ENCODE measurements around the gene PGBD2. TPM values are rescaled to one million over a fixed set of nuclear protein-coding genes. Genes with fewer than 3 reads are reported as not detected.
A peak's percentile ranks its signal among the peaks of the same experiment; 100 is the strongest.

PGBD2 gene
- total and polyA plus RNA-seq, 10 of the 15 experiments (the other 5 are each of a cell fraction or from before 2014, with no cell fraction given) = 4.0 to 10.3 (median 4.5) TPM

DNA sequence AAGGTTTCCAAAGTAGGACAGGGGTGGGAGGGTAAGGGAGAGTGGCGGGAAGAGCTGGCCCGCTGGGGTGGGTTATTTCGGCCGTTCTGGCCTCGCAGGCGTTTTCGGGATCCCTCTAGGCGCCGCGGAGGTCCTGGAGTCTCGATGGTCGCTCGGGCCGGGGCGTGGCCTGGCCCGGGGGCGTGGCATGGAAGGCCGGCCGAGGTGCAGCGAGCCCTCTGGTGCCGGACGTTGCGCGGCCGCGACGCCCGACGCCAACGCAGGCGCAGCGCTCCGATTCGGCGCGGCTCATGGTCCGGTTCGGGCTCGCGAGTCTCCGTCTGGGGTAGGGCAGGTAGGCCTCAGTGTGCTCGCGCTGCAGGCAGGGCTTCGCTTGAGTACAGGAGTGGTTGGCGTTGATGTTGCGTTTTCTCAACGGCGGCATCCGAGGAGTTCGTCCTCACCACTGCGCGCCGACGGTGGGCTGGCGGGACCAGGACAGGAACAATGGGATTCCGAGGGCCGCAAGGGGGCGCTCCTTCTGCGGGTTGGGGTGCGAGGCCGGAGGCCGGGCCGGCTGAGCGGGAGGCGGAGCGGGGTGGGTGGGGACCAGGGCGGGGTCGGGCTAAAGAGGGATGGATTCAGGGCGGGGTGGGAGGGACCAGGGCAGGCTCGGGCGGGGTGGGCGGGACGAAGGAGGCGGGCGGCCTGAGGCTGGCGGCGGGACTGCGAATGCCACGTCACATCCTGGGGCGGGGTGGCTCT, at the start of gene PGBD2 (continued):
- TF ChIP-seq, protein P1, sequence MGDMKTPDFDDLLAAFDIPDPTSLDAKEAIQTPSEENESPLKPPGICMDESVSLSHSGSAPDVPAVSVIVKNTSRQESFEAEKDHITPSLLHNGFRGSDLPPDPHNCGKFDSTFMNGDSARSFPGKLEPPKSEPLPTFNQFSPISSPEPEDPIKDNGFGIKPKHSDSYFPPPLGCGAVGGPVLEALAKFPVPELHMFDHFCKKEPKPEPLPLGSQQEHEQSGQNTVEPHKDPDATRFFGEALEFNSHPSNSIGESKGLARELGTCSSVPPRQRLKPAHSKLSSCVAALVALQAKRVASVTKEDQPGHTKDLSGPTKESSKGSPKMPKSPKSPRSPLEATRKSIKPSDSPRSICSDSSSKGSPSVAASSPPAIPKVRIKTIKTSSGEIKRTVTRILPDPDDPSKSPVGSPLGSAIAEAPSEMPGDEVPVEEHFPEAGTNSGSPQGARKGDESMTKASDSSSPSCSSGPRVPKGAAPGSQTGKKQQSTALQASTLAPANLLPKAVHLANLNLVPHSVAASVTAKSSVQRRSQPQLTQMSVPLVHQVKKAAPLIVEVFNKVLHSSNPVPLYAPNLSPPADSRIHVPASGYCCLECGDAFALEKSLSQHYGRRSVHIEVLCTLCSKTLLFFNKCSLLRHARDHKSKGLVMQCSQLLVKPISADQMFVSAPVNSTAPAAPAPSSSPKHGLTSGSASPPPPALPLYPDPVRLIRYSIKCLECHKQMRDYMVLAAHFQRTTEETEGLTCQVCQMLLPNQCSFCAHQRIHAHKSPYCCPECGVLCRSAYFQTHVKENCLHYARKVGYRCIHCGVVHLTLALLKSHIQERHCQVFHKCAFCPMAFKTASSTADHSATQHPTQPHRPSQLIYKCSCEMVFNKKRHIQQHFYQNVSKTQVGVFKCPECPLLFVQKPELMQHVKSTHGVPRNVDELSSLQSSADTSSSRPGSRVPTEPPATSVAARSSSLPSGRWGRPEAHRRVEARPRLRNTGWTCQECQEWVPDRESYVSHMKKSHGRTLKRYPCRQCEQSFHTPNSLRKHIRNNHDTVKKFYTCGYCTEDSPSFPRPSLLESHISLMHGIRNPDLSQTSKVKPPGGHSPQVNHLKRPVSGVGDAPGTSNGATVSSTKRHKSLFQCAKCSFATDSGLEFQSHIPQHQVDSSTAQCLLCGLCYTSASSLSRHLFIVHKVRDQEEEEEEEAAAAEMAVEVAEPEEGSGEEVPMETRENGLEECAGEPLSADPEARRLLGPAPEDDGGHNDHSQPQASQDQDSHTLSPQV (IDR thresholded peaks at IDR 0.05) = no peak
- TF ChIP-seq MTA3 (IDR thresholded peaks at IDR 0.05; ENCODE audit: borderline replicate concordance, low read length) = no peak
- TF ChIP-seq, protein P2, sequence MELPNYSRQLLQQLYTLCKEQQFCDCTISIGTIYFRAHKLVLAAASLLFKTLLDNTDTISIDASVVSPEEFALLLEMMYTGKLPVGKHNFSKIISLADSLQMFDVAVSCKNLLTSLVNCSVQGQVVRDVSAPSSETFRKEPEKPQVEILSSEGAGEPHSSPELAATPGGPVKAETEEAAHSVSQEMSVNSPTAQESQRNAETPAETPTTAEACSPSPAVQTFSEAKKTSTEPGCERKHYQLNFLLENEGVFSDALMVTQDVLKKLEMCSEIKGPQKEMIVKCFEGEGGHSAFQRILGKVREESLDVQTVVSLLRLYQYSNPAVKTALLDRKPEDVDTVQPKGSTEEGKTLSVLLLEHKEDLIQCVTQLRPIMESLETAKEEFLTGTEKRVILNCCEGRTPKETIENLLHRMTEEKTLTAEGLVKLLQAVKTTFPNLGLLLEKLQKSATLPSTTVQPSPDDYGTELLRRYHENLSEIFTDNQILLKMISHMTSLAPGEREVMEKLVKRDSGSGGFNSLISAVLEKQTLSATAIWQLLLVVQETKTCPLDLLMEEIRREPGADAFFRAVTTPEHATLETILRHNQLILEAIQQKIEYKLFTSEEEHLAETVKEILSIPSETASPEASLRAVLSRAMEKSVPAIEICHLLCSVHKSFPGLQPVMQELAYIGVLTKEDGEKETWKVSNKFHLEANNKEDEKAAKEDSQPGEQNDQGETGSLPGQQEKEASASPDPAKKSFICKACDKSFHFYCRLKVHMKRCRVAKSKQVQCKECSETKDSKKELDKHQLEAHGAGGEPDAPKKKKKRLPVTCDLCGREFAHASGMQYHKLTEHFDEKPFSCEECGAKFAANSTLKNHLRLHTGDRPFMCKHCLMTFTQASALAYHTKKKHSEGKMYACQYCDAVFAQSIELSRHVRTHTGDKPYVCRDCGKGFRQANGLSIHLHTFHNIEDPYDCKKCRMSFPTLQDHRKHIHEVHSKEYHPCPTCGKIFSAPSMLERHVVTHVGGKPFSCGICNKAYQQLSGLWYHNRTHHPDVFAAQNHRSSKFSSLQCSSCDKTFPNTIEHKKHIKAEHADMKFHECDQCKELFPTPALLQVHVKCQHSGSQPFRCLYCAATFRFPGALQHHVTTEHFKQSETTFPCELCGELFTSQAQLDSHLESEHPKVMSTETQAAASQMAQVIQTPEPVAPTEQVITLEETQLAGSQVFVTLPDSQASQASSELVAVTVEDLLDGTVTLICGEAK (IDR thresholded peaks at IDR 0.05; ENCODE audit: borderline replicate concordance) = no peak
- no peak for TF ChIP-seq ZNF622 (IDR thresholded peaks at IDR 0.05)
- TF ChIP-seq ZNF24 (IDR thresholded peaks at IDR 0.05) = no peak; the same call in 1 of the 2 replicates
- TF ChIP-seq PAX5 (IDR thresholded peaks at IDR 0.05; ENCODE audit: borderline replicate concordance, low read depth, low read length) = peak; percentile 35; the same call in 1 of the 2 replicates
- no peak for TF ChIP-seq SUZ12 (IDR thresholded peaks at IDR 0.05; ENCODE audit: unreplicated experiment)
- TF ChIP-seq, protein P3, sequence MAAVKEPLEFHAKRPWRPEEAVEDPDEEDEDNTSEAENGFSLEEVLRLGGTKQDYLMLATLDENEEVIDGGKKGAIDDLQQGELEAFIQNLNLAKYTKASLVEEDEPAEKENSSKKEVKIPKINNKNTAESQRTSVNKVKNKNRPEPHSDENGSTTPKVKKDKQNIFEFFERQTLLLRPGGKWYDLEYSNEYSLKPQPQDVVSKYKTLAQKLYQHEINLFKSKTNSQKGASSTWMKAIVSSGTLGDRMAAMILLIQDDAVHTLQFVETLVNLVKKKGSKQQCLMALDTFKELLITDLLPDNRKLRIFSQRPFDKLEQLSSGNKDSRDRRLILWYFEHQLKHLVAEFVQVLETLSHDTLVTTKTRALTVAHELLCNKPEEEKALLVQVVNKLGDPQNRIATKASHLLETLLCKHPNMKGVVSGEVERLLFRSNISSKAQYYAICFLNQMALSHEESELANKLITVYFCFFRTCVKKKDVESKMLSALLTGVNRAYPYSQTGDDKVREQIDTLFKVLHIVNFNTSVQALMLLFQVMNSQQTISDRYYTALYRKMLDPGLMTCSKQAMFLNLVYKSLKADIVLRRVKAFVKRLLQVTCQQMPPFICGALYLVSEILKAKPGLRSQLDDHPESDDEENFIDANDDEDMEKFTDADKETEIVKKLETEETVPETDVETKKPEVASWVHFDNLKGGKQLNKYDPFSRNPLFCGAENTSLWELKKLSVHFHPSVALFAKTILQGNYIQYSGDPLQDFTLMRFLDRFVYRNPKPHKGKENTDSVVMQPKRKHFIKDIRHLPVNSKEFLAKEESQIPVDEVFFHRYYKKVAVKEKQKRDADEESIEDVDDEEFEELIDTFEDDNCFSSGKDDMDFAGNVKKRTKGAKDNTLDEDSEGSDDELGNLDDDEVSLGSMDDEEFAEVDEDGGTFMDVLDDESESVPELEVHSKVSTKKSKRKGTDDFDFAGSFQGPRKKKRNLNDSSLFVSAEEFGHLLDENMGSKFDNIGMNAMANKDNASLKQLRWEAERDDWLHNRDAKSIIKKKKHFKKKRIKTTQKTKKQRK (IDR thresholded peaks at IDR 0.05; ENCODE audit: low read depth, low read length) = no peak
- no peak for TF ChIP-seq ESRRA (IDR thresholded peaks at IDR 0.05; ENCODE audit: low read length)
- TF ChIP-seq RFX5 (IDR thresholded peaks at IDR 0.05; ENCODE audit: low read depth, low read length) = no peak
- peak; percentile 72; the same call in 1 of the 2 replicates for TF ChIP-seq BACH1 (IDR thresholded peaks at IDR 0.05; ENCODE audit: borderline replicate concordance)
- TF ChIP-seq, protein P4, sequence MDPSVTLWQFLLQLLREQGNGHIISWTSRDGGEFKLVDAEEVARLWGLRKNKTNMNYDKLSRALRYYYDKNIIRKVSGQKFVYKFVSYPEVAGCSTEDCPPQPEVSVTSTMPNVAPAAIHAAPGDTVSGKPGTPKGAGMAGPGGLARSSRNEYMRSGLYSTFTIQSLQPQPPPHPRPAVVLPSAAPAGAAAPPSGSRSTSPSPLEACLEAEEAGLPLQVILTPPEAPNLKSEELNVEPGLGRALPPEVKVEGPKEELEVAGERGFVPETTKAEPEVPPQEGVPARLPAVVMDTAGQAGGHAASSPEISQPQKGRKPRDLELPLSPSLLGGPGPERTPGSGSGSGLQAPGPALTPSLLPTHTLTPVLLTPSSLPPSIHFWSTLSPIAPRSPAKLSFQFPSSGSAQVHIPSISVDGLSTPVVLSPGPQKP (IDR thresholded peaks at IDR 0.05; ENCODE audit: low read depth, low read length) = no peak; the same call in 1 of the 2 replicates
- TF ChIP-seq, protein P5, sequence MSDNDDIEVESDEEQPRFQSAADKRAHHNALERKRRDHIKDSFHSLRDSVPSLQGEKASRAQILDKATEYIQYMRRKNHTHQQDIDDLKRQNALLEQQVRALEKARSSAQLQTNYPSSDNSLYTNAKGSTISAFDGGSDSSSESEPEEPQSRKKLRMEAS (IDR thresholded peaks at IDR 0.05; ENCODE audit: low read depth, low read length) = peak; percentile 57; the same call in 1 of the 2 replicates
- no peak for TF ChIP-seq IRF4 (IDR thresholded peaks at IDR 0.05; ENCODE audit: low read depth, low read length)
- TF ChIP-seq LARP7 (IDR thresholded peaks at IDR 0.05) = peak; percentile 99
- no peak for TF ChIP-seq CHD2 (IDR thresholded peaks at IDR 0.05; ENCODE audit: borderline replicate concordance, low read depth, low read length)
- no peak; the same call in 1 of the 2 replicates for TF ChIP-seq CBFB (IDR thresholded peaks at IDR 0.05; ENCODE audit: low read depth)
